Hypothalamus (tissue), 51 donors: ENCODE data around the gene ANTKMT.

ENCODE experiments used
- DNase-seq, 51 donors: peaks; one replicate each; lab custom pipeline; 2025; lab: John Stamatoyannopoulos, UW

Gene ANTKMT

GRCh38 chr16:760065-760464, 39.1 kb downstream of the ANTKMT start:
- no peak for DNase-seq

GRCh38 chr16:760545-761343, 39.8 kb downstream of the ANTKMT start, which contains the start of gene MSLN:
TSS of gene MSLN (plus strand) at chr16:760734. CDS start at chr16:762681, 1,947 bp downstream.
- peak in 1 of 51 donors; percentile 9 for DNase-seq

GRCh38 chr16:761625-762513, 40.9 kb downstream of the ANTKMT start:
- DNase-seq = no peak

- DNase-seq = no peak
Observed at GRCh38 chr16:762595-763268, 41.8 kb downstream of the ANTKMT start.

GRCh38 chr16:763369-764183, 42.6 kb downstream of the ANTKMT start:
- DNase-seq = no peak

- DNase-seq = no peak
Observed at GRCh38 chr16:764184-764750, 43.3 kb downstream of the ANTKMT start.

GRCh38 chr16:764848-765487, 44.0 kb downstream of the ANTKMT start:
- DNase-seq = no peak

GRCh38 chr16:765488-765865, 44.5 kb downstream of the ANTKMT start:
- no peak for DNase-seq

GRCh38 chr16:766008-766819, 45.3 kb downstream of the ANTKMT start:
- DNase-seq = no peak

- no peak for DNase-seq
Observed at GRCh38 chr16:766820-767640, 46.1 kb downstream of the ANTKMT start.

- no peak for DNase-seq
Observed at GRCh38 chr16:767743-768235, 46.8 kb downstream of the ANTKMT start.

GRCh38 chr16:768428-768827, 47.5 kb downstream of the ANTKMT start:
- no peak for DNase-seq

GRCh38 chr16:769184-769784, 48.3 kb downstream of the ANTKMT start:
- DNase-seq = no peak

- DNase-seq = no peak
Observed at GRCh38 chr16:769934-770333, 49.0 kb downstream of the ANTKMT start.

GRCh38 chr16:770411-770810, 49.5 kb downstream of the ANTKMT start:
- DNase-seq = no peak
